K562 (cell line): ENCODE data around the gene SPECC1L. TPM values are rescaled to one million over a fixed set of nuclear protein-coding genes. Genes with fewer than 3 reads are reported as not detected.
A peak's percentile ranks its signal among the peaks of the same experiment; 100 is the strongest.

Experiments
- ATAC-seq: fragments of 200-7000 bp; cut with Tn5 transposase; 3 replicates; pipeline ENCODE4 v1.9.1; 2020; ENCODE audit warnings: moderate library complexity
- BruUV-seq: library from RNA; stranded (reverse); fragments of 400-500 nt; replicated peaks from 2 replicates; lab custom pipeline; 2021; lab: Mats Ljungman, UMichigan
- CTCF ChIA-PET: fragments of 300-600 bp; formaldehyde crosslinking; extraction: SDS; loops from one replicate; lab custom pipeline; 2021; ENCODE audit warnings: low intra/inter-chr PET ratio; lab: Yijun Ruan, JAX
- POLR2A ChIA-PET: fragments of 300-600, 350-650 bp; sonication (Branson Sonifier 250); formaldehyde crosslinking; extraction: SDS; loops from one replicate; lab custom pipeline; 2021; ENCODE audit warnings: antibody characterized with exemption, inconsistent platforms; lab: Yijun Ruan, JAX
- DNase-seq, 4 experiments: peaks; one replicate each; pipeline versions ENCODE4 v3.0.0 to v3.0.0-alpha.2; 2011 to 2018; ENCODE audit warnings: low spot score in 3 of 4, mixed read lengths in 3 of 4; ENCODE audit errors: extremely low read depth in 1 of 4
- FAIRE-seq: peaks from 2 replicates; lab custom pipeline; 2011; peaks lifted over from hg19 to GRCh38; lab: Jason Lieb, UNC
- H2AFZ ChIP-seq: 2 replicates; pipeline ENCODE4 v1.6.0; 2011; ENCODE audit warnings: low read depth, low read length, control low read depth, inconsistent platforms
- H3K27ac ChIP-seq: fragments of 200-600 bp; 3 replicates; pipeline ENCODE4 v1.8.0; 2011; ENCODE audit warnings: low read depth, mild to moderate bottlenecking, control low read depth, inconsistent platforms, low read length, moderate library complexity, mixed read lengths; ENCODE audit errors: extremely low read depth
- H3K27me3 ChIP-seq, 2 experiments: fragments of 300-600 bp in 1 of 2; 2 replicates in 1 of 2; 3 replicates in 1 of 2; pipeline versions ENCODE4 v1.6.0 to v1.8.0; 2011; ENCODE audit warnings: inconsistent platforms in 2 of 2, low read length in 2 of 2, mild to moderate bottlenecking in 1 of 2, mixed read lengths in 1 of 2, moderate library complexity in 1 of 2; ENCODE audit not compliant: control insufficient read depth in 2 of 2, insufficient read depth in 2 of 2
- H3K36me3 ChIP-seq: fragments of 300-600 bp; 3 replicates; pipeline ENCODE4 v1.8.0; 2011; ENCODE audit warnings: mild to moderate bottlenecking, low read length, inconsistent platforms; ENCODE audit not compliant: control insufficient read depth, insufficient read depth
- H3K4me1 ChIP-seq, 2 experiments: fragments of 200-600 bp in 1 of 2; replicated peaks in 1 of 2; 2 replicates in 1 of 2; 3 replicates in 1 of 2; pipeline versions ENCODE4 v1.5.1 to v1.8.0; 2011; ENCODE audit warnings: inconsistent platforms in 2 of 2, low read length in 2 of 2, mild to moderate bottlenecking in 1 of 2, mixed read lengths in 1 of 2, moderate library complexity in 1 of 2; ENCODE audit not compliant: control insufficient read depth in 2 of 2, insufficient read depth in 2 of 2
- H3K4me2 ChIP-seq: 2 replicates; pipeline ENCODE4 v1.6.1; 2011; ENCODE audit warnings: low read length, control low read depth, inconsistent platforms, mixed read lengths; ENCODE audit not compliant: insufficient read depth
- H3K4me3 ChIP-seq: fragments of 200-600 bp; sonication (generic), shearing (Covaris generic); 2 replicates; pipeline ENCODE4 v1.5.1; 2016; ENCODE audit warnings: control low read depth, inconsistent platforms
- H3K79me2 ChIP-seq: fragments of 200-600 bp; 3 replicates; pipeline ENCODE4 v1.8.0; 2011; ENCODE audit warnings: low read length, inconsistent platforms; ENCODE audit not compliant: control insufficient read depth, insufficient read depth
- H3K9ac ChIP-seq, 2 experiments: 2 replicates each; pipeline versions ENCODE4 v1.6.0 to v1.6.1; 2011; ENCODE audit warnings: low read depth in 2 of 2, low read length in 2 of 2, control low read depth in 1 of 2, inconsistent platforms in 1 of 2, mild to moderate bottlenecking in 1 of 2, mixed read lengths in 1 of 2; ENCODE audit not compliant: insufficient read depth in 1 of 2
- H3K9me1 ChIP-seq: one replicate; pipeline ENCODE4 v1.6.0; 2011; ENCODE audit warnings: inconsistent platforms, mild to moderate bottlenecking, low read length, moderate library complexity; ENCODE audit not compliant: control insufficient read depth, insufficient read depth
- H3K9me3 ChIP-seq: replicated peaks from 2 replicates; pipeline ENCODE4 v1.5.1; 2011; ENCODE audit warnings: low read depth, low read length, inconsistent platforms; ENCODE audit not compliant: control insufficient read depth, insufficient read depth
- H4K20me1 ChIP-seq: replicated peaks from 2 replicates; pipeline ENCODE4 v1.6.1; 2011; ENCODE audit warnings: low read length, inconsistent platforms, mixed read lengths; ENCODE audit not compliant: control insufficient read depth, insufficient read depth
- C11orf30 ChIP-seq: fragments of 450-650 bp; IDR thresholded peaks from 2 replicates; pipeline ENCODE4 v1.6.1; 2016; ENCODE audit warnings: low read depth, mild to moderate bottlenecking
- MAFG ChIP-seq: fragments of 450-650 bp; conservative IDR thresholded peaks from 2 replicates; pipeline ENCODE4 v1.6.1; 2016; ENCODE audit warnings: missing genetic modification characterization, missing compliant biosample characterization
- MEF2A ChIP-seq: IDR thresholded peaks from 2 replicates; pipeline ENCODE4 v1.6.1; 2011; ENCODE audit warnings: low read depth, mild to moderate bottlenecking, low read length, moderate library complexity; ENCODE audit not compliant: control insufficient read depth
- NFE2 ChIP-seq: IDR thresholded peaks from 2 replicates; pipeline ENCODE4 v1.6.1; 2014; ENCODE audit warnings: antibody characterized with exemption, low read depth
- ZNF316 ChIP-seq: fragments of 450-650 bp; IDR thresholded peaks from 2 replicates; pipeline ENCODE4 v1.6.1; 2016
- ZNF609 ChIP-seq: sonication (generic); formaldehyde crosslinking; IDR thresholded peaks from 2 replicates; pipeline ENCODE4 v1.8.1; 2023; ENCODE audit warnings: missing genetic modification reagents, mild to moderate bottlenecking, borderline replicate concordance
- WGBS: fragments of 100-300 bp; shearing (Covaris generic); methylation state at CpG from one replicate; pipeline ENCODE4 v1.1.6; 2016; ENCODE audit warnings: low coverage, mixed read lengths; ENCODE audit not compliant: insufficient coverage; ENCODE audit errors: missing lambda C conversion rate; 5-methylcytosine and 5-hydroxymethylcytosine counted together
- in situ Hi-C: fragments of 300-500 bp; cut with MboI; formaldehyde crosslinking; loops from 4 replicates; pipeline ENCODE4 v1.15.0; 2018; ENCODE audit warnings: inconsistent platforms, mixed read lengths
- intact Hi-C: fragments of 100-400 bp; cut with micrococcal nuclease; formaldehyde crosslinking; loops from 2 replicates; pipeline ENCODE4 v1.14.2; 2022
- polyA plus RNA-seq, 8 experiments: library from polyadenylated mRNA; depleted of rRNA in 4 of 8; stranded (reverse) in 5 of 8; unstranded in 3 of 8; fragments of >200 nt; fragmentation: Nextera tagmentation in 2 of 8; fragmentation: Illumina TruSeq in 1 of 8; extraction: Ambion mirVana in 2 of 8; extraction: Trizol in 1 of 8; gene quantifications; 2 replicates each; pipeline versions ENCODE4 v1.2.1 to v1.2.3, GENCODE V29; 2011 to 2014; ENCODE audit warnings: inconsistent platforms in 1 of 8, missing spikeins in 1 of 8
- total RNA-seq, 7 experiments: library from RNA; depleted of rRNA in 6 of 7; stranded (reverse); fragments of >200 nt in 6 of 7; fragmentation: Illumina TruSeq in 2 of 7; extraction: Trizol in 2 of 7; gene quantifications; 2 replicates each; pipeline versions ENCODE4 v1.2.1 to v1.2.3, GENCODE V29; 2011 to 2021; ENCODE audit warnings: low replicate concordance in 1 of 7

SPECC1L gene
- total and polyA plus RNA-seq, 9 of the 15 experiments (the other 6 are each of a cell fraction or from before 2014, with no cell fraction given) = 1.4 to 27.9 (median 14.5) TPM

GRCh38 chr22:24453853-24454252 is 183.2 kb downstream of the SPECC1L start:
- Histone ChIP-seq H3K9me1 (no peaks in the 10 kb centered on the region), H3K27me3 (no peaks in the 10 kb centered on the region), H3K27ac (no peak overlapping the region), H3K4me2 (no peak overlapping the region), H4K20me1 (no peaks in the 10 kb centered on the region), H2AFZ (no peak overlapping the region), H3K9me3 (no peaks in the 10 kb centered on the region), H3K9ac (no peak overlapping the region), H3K36me3 (no peaks in the 10 kb centered on the region), H3K79me2 (no peaks in the 10 kb centered on the region), H3K4me1 (peaks cover 0 to 19% of the 10 kb centered on the region in 2 experiments; a peak in 3 of 5 replicates), H3K4me3 (no peak overlapping the region)
- in situ Hi-C loops (no loop called here), intact Hi-C loops (no loop called here)
- ATAC-seq (no peak), FAIRE-seq (no peak), DNase-seq (no peak)
- BruUV-seq = no TSS peak
- POLR2A ChIA-PET = interaction anchor here (2.5 kb wide), 1 partner anchor 10 kb away, joined by 7 read pairs; no protein-coding TSS in a partner anchor
- TF ChIP-seq ZNF609 (CRISPR knock-in tag) = no peak
- peak; percentile 31; the same call in 1 of the 2 replicates for TF ChIP-seq NFE2
- TF ChIP-seq C11orf30 = peak; percentile 40
- TF ChIP-seq ZNF316 = peak; percentile 71
- no peak for TF ChIP-seq MEF2A
- TF ChIP-seq MAFG (tag) = peak; percentile 53; the same call in 1 of the 2 replicates
- 20% methylated on average over 1 of the region's 1 CpG for WGBS
- CTCF ChIA-PET = no interaction called here
